GM21526 (cell line): ENCODE results near the gene OCIAD1.
"Not testable (repeated sequence)": the region's sequence is repeated elsewhere in the genome, so short reads cannot be mapped to it uniquely, and the experiment has no call there.

ENCODE experiments used
- ATAC-seq: cut with Tn5 transposase; IDR thresholded peaks from one replicate; pipeline ENCODE4 v1.9.1; 2021; ENCODE audit warnings: moderate library complexity; ENCODE audit not compliant: unreplicated experiment, low FRiP score

The OCIAD1 gene

GRCh38 chr4:48816297-48816696 lies 14.6 kb upstream of the OCIAD1 start:
- ATAC-seq, result not testable (repeated sequence)

GRCh38 chr4:48816971-48817370 lies 13.9 kb upstream of the OCIAD1 start:
- ATAC-seq, result no peak

GRCh38 chr4:48821431-48821830 lies 9.5 kb upstream of the OCIAD1 start:
- not testable (repeated sequence) for ATAC-seq

GRCh38 chr4:48827622-48828021 lies 3.3 kb upstream of the OCIAD1 start:
- ATAC-seq, result no peak

- peak; percentile 6 for ATAC-seq
Measured at GRCh38 chr4:48831532-48832030, 693 bp downstream of the OCIAD1 start.

- no peak for ATAC-seq
Measured at GRCh38 chr4:48832571-48832970, 1.7 kb downstream of the OCIAD1 start.

- no peak for ATAC-seq
Measured at GRCh38 chr4:48836658-48837057, 5.8 kb downstream of the OCIAD1 start.

GRCh38 chr4:48841045-48841827 lies 10.3 kb downstream of the OCIAD1 start:
- ATAC-seq, result no peak

GRCh38 chr4:48844843-48845242 lies 14.0 kb downstream of the OCIAD1 start:
- no peak for ATAC-seq

GRCh38 chr4:48848799-48849198 lies 17.9 kb downstream of the OCIAD1 start:
- ATAC-seq, result not testable (repeated sequence)

- no peak for ATAC-seq
Measured at GRCh38 chr4:48851651-48852050, 20.8 kb downstream of the OCIAD1 start.

GRCh38 chr4:48853604-48854394 lies 22.9 kb downstream of the OCIAD1 start:
- ATAC-seq, result no peak

- ATAC-seq, result no peak
Measured at GRCh38 chr4:48854395-48854683, 23.5 kb downstream of the OCIAD1 start.

GRCh38 chr4:48854982-48855381 lies 24.1 kb downstream of the OCIAD1 start:
- ATAC-seq, result no peak

GRCh38 chr4:48858130-48858529 lies 27.2 kb downstream of the OCIAD1 start:
- no peak for ATAC-seq

- no peak for ATAC-seq
Measured at GRCh38 chr4:48862038-48862437, 31.1 kb downstream of the OCIAD1 start.

- no peak for ATAC-seq
Measured at GRCh38 chr4:48862661-48863060, 31.8 kb downstream of the OCIAD1 start.

- ATAC-seq, result no peak
Measured at GRCh38 chr4:48863728-48864127, 32.8 kb downstream of the OCIAD1 start.

- ATAC-seq, result not testable (repeated sequence)
Measured at GRCh38 chr4:48864696-48865095, 33.8 kb downstream of the OCIAD1 start.

- ATAC-seq, result no peak
Measured at GRCh38 chr4:48877827-48878535, 47.1 kb downstream of the OCIAD1 start.
